ENCODE results near the gene ZMYND8.
"Not testable (repeated sequence)": the region's sequence is repeated elsewhere in the genome, so short reads cannot be mapped to it uniquely, and the experiment has no call there.

The ZMYND8 gene

GRCh38 chr20:47244451-47244850 is 112.0 kb downstream of the ZMYND8 start:
- no peak for DNase-seq

- peak in 1 of 14 donors; percentile 23 for DNase-seq
These were observed 112.8 kb downstream of the ZMYND8 start for GRCh38 chr20:47243532-47244305.

GRCh38 chr20:47243003-47243402 is 113.5 kb downstream of the ZMYND8 start:
- DNase-seq: no peak

GRCh38 chr20:47241345-47241781 is 115.1 kb downstream of the ZMYND8 start:
- DNase-seq: no peak

GRCh38 chr20:47240096-47240495 is 116.4 kb downstream of the ZMYND8 start:
- not testable (repeated sequence) for DNase-seq

- DNase-seq: no peak
These were observed 116.8 kb downstream of the ZMYND8 start for GRCh38 chr20:47239719-47240067.

- no peak for DNase-seq
These were observed 117.5 kb downstream of the ZMYND8 start for GRCh38 chr20:47238780-47239718.

- peak in 2 of 14 donors; percentile 11 to 85 for DNase-seq
These were observed 118.8 kb downstream of the ZMYND8 start for GRCh38 chr20:47237715-47238114.

GRCh38 chr20:47236639-47236900 is 119.9 kb downstream of the ZMYND8 start:
- no peak for DNase-seq

GRCh38 chr20:47235853-47236638 is 120.5 kb downstream of the ZMYND8 start:
- DNase-seq: no peak

GRCh38 chr20:47235111-47235510 is 121.4 kb downstream of the ZMYND8 start:
- DNase-seq: no peak

- no peak for DNase-seq
These were observed 122.9 kb downstream of the ZMYND8 start for GRCh38 chr20:47233333-47234188.

- no peak for DNase-seq
These were observed 124.0 kb downstream of the ZMYND8 start for GRCh38 chr20:47232518-47232917.

- no peak for DNase-seq
These were observed 125.0 kb downstream of the ZMYND8 start for GRCh38 chr20:47231382-47232039.

GRCh38 chr20:47230811-47231256 is 125.7 kb downstream of the ZMYND8 start:
- peak in 1 of 14 donors; percentile 14 for DNase-seq

- no peak for DNase-seq
These were observed 127.8 kb downstream of the ZMYND8 start for GRCh38 chr20:47228654-47229053.

GRCh38 chr20:47227576-47227975 is 128.9 kb downstream of the ZMYND8 start:
- DNase-seq: no peak

GRCh38 chr20:47227119-47227518 is 129.4 kb downstream of the ZMYND8 start:
- no peak for DNase-seq

GRCh38 chr20:47225458-47225857 is 131.0 kb downstream of the ZMYND8 start:
- no peak for DNase-seq

- no peak for DNase-seq
These were observed 131.6 kb downstream of the ZMYND8 start for GRCh38 chr20:47224857-47225256.

GRCh38 chr20:47224300-47224791 is 132.2 kb downstream of the ZMYND8 start:
- DNase-seq: peak in 1 of 14 donors; percentile 86
